ENCODE results near the gene CTIF.

Gene CTIF

DNA sequence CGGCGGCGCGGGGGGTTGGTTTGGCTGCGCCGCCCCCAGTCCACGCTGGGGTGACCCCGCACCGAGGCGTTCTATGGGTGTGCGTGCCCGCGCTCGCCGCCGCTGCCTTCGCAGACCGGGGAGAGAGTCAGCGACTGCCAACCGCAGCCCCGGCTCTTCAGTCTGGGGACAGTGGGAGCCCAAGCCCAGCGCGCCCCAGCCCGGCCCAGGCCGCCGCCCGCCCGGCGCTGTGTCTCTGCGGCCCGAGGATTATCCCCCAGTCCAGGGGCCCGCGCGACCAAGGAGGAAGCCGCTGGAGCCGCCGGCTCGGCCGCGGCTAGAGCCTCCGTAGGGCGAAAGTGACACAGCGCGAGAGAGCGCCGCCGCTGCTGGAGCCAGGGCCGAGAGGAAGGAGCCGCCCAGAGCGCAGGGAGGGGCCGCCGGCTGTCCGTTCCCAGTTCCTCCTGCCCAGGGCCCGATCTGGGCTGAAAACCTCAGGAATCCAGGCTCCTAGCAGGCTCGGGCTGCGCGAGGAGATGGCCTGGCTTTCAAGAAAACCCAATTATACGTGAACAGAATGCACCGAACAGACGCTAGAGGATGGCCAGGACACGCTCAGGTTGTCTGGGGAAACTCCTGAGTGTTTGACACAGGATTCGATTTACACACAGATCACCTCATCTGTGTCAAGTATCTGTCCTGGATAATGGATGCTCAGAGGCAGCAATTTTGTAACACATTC lies 2.4 kb downstream of the CTIF start:
- peak; percentile 54 for DNase-seq (ENCODE audit: low read depth)
- peak overlapping the region; percentile 90 for H3K4me3 ChIP-seq (ENCODE audit: low read depth, low read length)
- TF ChIP-seq, protein P1, sequence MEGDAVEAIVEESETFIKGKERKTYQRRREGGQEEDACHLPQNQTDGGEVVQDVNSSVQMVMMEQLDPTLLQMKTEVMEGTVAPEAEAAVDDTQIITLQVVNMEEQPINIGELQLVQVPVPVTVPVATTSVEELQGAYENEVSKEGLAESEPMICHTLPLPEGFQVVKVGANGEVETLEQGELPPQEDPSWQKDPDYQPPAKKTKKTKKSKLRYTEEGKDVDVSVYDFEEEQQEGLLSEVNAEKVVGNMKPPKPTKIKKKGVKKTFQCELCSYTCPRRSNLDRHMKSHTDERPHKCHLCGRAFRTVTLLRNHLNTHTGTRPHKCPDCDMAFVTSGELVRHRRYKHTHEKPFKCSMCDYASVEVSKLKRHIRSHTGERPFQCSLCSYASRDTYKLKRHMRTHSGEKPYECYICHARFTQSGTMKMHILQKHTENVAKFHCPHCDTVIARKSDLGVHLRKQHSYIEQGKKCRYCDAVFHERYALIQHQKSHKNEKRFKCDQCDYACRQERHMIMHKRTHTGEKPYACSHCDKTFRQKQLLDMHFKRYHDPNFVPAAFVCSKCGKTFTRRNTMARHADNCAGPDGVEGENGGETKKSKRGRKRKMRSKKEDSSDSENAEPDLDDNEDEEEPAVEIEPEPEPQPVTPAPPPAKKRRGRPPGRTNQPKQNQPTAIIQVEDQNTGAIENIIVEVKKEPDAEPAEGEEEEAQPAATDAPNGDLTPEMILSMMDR (IDR thresholded peaks at IDR 0.05; ENCODE audit: insufficient read depth, low read depth, low read length, missing control alignments) = no peak

DNA sequence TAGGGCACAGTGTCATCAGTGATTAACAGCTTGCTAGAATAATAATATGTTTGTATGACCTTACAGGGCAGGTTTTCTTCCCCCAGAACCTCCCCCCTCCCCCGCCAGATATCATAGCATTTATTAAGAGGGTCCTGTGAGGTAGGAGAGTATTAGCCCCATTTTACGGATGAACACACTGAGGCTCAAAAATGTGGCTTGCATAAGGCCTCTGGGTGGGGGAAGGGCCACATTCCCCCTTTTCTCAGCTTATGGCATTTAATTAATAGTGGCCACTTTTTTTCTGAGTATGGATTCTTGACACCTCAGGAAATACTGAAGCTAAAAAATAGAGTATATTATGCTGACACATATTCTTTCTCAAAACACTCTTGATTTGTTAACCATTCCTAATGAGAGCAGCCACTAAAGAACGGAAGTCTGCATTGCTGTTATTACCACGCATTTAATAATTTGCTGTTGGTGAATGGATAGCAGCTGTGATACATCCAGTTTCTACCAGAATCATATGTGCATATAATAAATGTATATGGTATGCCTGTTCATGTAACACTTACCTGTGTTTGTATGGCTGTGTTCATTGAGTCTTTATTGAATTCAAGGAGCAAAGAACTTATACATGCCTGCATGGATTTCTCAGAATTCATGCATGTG lies 3.0 kb downstream of the CTIF start:
- TF ChIP-seq, protein P1 (IDR thresholded peaks at IDR 0.05; ENCODE audit: insufficient read depth, low read depth, low read length, missing control alignments) = no peak
- no peak overlapping the region for H3K4me3 ChIP-seq (ENCODE audit: low read depth, low read length)
- no peak for DNase-seq (ENCODE audit: low read depth)

DNA sequence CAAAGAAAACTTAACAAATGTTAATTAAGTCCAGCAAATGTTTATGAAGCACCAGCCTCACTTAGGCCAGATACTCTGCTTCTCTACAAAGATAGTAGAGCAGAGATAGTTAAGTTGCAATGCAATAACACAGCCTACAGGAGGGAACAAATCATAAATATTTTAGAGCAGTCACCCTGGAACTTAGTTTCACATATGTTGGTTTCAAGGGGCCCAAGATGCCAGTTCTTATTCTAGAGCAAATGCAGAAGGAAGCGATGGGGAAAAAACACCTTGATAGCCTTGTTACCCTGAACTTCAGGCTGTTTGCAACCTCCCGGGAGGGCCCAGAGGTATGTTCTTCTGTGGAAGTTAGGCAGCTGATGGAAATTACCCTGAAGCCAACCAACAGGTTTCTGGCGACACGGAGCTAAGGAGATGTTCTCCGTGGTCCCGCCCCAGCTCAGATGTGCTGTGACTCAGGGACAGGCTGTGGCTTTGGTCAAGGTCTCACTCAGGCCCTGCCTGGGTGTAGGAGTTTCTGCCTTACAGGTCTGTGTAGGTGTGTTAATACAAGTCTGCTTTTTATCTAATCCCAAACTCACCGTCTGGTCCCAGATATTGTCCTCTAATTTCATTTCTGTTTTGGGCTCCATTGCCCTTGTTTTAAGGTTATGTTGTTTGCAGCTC lies 3.8 kb downstream of the CTIF start:
- no peak for DNase-seq (ENCODE audit: low read depth)
- no peak overlapping the region for H3K4me3 ChIP-seq (ENCODE audit: low read depth, low read length)
- TF ChIP-seq, protein P1 (IDR thresholded peaks at IDR 0.05; ENCODE audit: insufficient read depth, low read depth, low read length, missing control alignments) = no peak

DNA sequence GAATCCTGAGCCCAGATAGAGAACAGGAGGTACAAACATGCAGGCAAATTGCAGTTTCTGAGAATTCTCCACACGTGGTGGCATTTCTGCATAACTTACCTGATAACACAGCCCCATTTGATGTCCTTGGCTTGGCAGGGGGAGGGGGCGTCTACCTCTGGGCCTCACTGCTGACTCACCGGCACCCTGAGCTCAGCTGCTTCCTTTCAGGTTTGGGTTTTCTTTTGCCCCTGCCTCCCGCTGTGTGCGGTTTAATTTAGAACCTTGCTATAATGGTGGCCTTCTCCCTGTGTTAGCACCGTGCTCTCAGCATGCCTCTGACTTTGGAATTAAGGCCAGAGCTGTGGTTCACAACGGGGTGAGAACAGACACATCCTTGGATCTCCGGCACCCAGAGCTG lies 4.4 kb downstream of the CTIF start:
- TF ChIP-seq, protein P1 (IDR thresholded peaks at IDR 0.05; ENCODE audit: insufficient read depth, low read depth, low read length, missing control alignments) = no peak
- no peak for DNase-seq (ENCODE audit: low read depth)
- no peak overlapping the region for H3K4me3 ChIP-seq (ENCODE audit: low read depth, low read length)

DNA sequence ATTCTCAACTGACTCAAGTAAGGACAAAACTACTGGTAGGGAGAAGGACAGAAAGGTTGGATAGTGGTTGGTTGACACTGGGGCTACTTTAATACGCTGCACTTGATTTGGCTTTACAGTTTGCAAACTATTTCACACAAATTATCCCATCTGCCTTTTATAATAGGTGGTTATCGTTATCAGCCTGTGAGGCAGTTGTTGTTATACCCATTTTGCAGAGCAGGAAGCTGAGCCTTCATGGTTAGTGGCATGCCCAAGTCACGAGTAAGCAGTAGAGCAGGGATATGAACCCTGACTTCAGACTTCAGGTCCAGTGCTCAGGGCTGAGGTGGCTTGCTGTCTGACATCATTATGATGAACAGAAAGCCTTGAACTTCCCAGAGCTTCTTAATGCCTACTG lies 5.3 kb downstream of the CTIF start:
- H3K4me3 ChIP-seq (ENCODE audit: low read depth, low read length) = no peak overlapping the region
- DNase-seq (ENCODE audit: low read depth) = no peak
- TF ChIP-seq, protein P1 (IDR thresholded peaks at IDR 0.05; ENCODE audit: insufficient read depth, low read depth, low read length, missing control alignments) = no peak

DNA sequence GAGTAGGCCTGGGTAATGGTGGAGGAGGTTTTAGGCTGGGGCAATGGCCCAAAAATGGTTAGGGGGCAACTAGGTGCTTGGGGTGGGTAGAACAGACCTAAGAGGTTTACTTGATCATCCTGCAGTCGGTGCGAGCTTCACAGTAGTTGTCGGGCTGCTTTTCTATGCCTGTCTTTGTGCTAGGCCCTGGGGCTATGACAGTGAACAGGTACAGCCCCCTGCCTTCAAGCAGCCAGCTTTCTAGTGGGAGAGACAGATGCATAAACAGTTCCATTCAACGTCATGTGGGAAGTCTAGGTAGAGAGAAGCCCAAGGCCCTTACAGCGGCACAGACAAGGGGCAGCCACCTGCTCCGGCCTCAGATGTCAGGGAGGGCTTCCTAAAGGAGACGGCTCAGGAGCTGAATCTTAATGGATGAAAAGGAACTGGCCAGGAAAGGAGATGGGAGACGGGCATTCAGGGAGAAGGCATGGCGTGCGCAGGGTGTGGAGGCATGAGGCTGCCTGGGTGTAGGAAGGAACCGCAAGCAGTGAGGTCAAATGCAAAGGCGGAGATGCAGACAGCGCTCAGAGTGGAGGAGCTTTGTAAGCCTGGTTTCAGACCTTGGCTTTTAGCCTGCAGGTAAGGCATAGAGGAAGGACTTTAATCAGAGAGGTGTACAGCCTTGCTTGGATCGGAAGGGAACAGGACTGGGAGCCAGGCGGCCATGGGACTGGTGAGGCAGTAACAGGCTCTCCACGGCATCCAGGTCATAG lies 6.0 kb downstream of the CTIF start:
- TF ChIP-seq, protein P1 (IDR thresholded peaks at IDR 0.05; ENCODE audit: insufficient read depth, low read depth, low read length, missing control alignments) = no peak
- DNase-seq (ENCODE audit: low read depth) = no peak
- no peak overlapping the region for H3K4me3 ChIP-seq (ENCODE audit: low read depth, low read length)
